MM.1S (cell line): ENCODE results near the gene ANKRD9.

Experiments
- DNase-seq: peaks from one replicate; pipeline ENCODE4 v3.0.0-alpha.2; 2015
- H2AFZ ChIP-seq: fragments of 300-600 bp; sonication (generic); 2 replicates; pipeline ENCODE4 v1.6.0; 2016; ENCODE audit warnings: antibody characterized with exemption, low read length
- H3F3A ChIP-seq: fragments of 300-600 bp; sonication (generic); 2 replicates; pipeline ENCODE4 v1.6.1; 2016; ENCODE audit warnings: mild to moderate bottlenecking, antibody characterized with exemption, low read length, moderate library complexity, mixed read lengths; ENCODE audit not compliant: insufficient read depth
- H3K27ac ChIP-seq: fragments of 300-600 bp; sonication (generic); 2 replicates; pipeline ENCODE4 v1.5.1; 2016; ENCODE audit warnings: mild to moderate bottlenecking, low read length
- H3K27me3 ChIP-seq: fragments of 300-600 bp; sonication (generic); replicated peaks from 2 replicates; pipeline ENCODE4 v1.6.0; 2016; ENCODE audit warnings: low read length; ENCODE audit not compliant: insufficient read depth
- H3K36me3 ChIP-seq: fragments of 300-600 bp; sonication (generic); replicated peaks from 2 replicates; pipeline ENCODE4 v1.6.1; 2016; ENCODE audit warnings: mild to moderate bottlenecking, low read length, mixed read lengths; ENCODE audit not compliant: insufficient read depth
- H3K4me1 ChIP-seq: fragments of 300-600 bp; sonication (generic); 2 replicates; pipeline ENCODE4 v1.6.1; 2016; ENCODE audit warnings: low read length, mixed read lengths
- H3K4me2 ChIP-seq: fragments of 300-600 bp; sonication (generic); 2 replicates; pipeline ENCODE4 v1.6.0; 2016; ENCODE audit warnings: low read depth, low read length
- H3K4me3 ChIP-seq: fragments of 300-600 bp; sonication (generic); 2 replicates; pipeline ENCODE4 v1.5.1; 2016; ENCODE audit warnings: low read length, mixed read lengths
- H3K79me2 ChIP-seq: fragments of 300-600 bp; sonication (generic); 2 replicates; pipeline ENCODE4 v1.6.1; 2016; ENCODE audit warnings: mixed run types, low read length, mixed read lengths
- H3K9ac ChIP-seq: fragments of 300-600 bp; sonication (generic); 2 replicates; pipeline ENCODE4 v1.6.1; 2016; ENCODE audit warnings: low read length, mixed read lengths
- H3K9me2 ChIP-seq: fragments of 300-600 bp; sonication (generic); replicated peaks from 2 replicates; pipeline ENCODE4 v1.6.1; 2016; ENCODE audit warnings: mild to moderate bottlenecking, low read length, mixed read lengths; ENCODE audit not compliant: insufficient read depth
- H3K9me3 ChIP-seq: fragments of 300-600 bp; sonication (generic); replicated peaks from 2 replicates; pipeline ENCODE4 v1.6.1; 2016; ENCODE audit warnings: mild to moderate bottlenecking, low read length, mixed read lengths; ENCODE audit not compliant: insufficient read depth
- H4K20me1 ChIP-seq: fragments of 300-600 bp; sonication (generic); 2 replicates; pipeline ENCODE4 v1.6.1; 2016; ENCODE audit warnings: mild to moderate bottlenecking, low read length, moderate library complexity, mixed read lengths; ENCODE audit not compliant: insufficient read depth
- EZH2 ChIP-seq: fragments of 300-600 bp; sonication (generic); optimal IDR thresholded peaks from 2 replicates; pipeline ENCODE3; 2017; ENCODE audit warnings: low read depth, mild to moderate bottlenecking, antibody characterized with exemption, low read length, mixed read lengths
- EZH2phosphoT487 ChIP-seq: fragments of 300-600 bp; sonication (generic); IDR thresholded peaks from 2 replicates; pipeline ENCODE4 v1.6.1; 2018; ENCODE audit warnings: antibody characterized with exemption, low read length
- TF ChIP-seq, protein P1 (sequence below): fragments of 300-600 bp; sonication (generic); IDR thresholded peaks from 2 replicates; pipeline ENCODE4 v1.5.1; 2016; ENCODE audit warnings: antibody characterized with exemption, low read length, mixed read lengths

The ANKRD9 gene

DNA sequence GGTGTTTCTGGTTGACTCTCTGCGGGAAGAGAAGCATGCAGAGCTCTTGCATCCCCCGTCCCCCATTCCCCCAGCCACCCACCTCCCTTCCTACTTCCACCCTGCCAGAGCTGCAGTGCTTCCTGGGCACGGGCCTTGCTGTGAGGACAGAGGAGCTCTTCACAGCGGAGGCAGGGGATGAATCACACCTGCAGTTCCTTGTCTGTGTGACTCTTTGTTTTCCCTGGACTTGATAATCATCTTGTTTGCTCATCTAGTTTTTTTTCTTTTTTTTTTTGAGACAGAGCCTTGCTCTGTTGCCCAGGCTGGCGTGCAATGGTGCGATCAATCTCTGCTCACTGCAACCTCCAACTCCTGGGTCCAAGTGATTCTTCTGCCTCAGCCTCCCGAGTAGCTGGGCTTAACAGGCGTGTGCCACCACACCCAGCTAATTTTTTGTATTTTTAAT lies 27.8 kb downstream of the ANKRD9 start:
- Histone ChIP-seq H4K20me1 (no peaks in the 10 kb centered on the region), H3K9ac (no peak overlapping the region), H3K9me3 (no peaks in the 10 kb centered on the region), H3K36me3 (no peaks in the 10 kb centered on the region), H3K4me2 (no peak overlapping the region), H3K9me2 (no peaks in the 10 kb centered on the region), H3K79me2 (no peaks in the 10 kb centered on the region), H3K4me3 (no peak overlapping the region), H3F3A (no peaks in the 10 kb centered on the region), H3K4me1 (no peaks in the 10 kb centered on the region), H2AFZ (no peak overlapping the region), H3K27ac (no peak overlapping the region), H3K27me3 (no peaks in the 10 kb centered on the region)
- TF ChIP-seq EZH2, result no peak
- TF ChIP-seq, protein P1, sequence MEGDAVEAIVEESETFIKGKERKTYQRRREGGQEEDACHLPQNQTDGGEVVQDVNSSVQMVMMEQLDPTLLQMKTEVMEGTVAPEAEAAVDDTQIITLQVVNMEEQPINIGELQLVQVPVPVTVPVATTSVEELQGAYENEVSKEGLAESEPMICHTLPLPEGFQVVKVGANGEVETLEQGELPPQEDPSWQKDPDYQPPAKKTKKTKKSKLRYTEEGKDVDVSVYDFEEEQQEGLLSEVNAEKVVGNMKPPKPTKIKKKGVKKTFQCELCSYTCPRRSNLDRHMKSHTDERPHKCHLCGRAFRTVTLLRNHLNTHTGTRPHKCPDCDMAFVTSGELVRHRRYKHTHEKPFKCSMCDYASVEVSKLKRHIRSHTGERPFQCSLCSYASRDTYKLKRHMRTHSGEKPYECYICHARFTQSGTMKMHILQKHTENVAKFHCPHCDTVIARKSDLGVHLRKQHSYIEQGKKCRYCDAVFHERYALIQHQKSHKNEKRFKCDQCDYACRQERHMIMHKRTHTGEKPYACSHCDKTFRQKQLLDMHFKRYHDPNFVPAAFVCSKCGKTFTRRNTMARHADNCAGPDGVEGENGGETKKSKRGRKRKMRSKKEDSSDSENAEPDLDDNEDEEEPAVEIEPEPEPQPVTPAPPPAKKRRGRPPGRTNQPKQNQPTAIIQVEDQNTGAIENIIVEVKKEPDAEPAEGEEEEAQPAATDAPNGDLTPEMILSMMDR, result no peak
- no peak for TF ChIP-seq EZH2phosphoT487
- no peak for DNase-seq

DNA sequence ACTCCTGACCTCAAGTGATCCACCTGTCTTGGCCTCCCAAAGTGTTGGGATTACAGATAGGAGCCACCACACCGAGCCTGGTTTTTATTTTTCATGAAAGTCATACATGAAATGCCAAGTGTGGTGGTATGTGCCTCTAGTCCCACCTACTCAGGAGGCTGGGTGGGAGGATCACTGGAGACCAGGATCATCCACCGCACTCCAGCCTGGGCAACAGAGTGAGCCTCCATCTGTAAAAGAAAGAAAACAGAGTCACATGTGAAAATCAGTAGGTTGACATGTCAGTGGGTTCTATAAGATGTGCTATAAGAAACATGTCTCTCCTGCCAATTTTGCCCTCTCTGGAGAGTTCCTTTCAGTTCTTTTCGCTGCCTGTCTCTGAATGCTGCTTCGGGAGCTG lies 28.2 kb downstream of the ANKRD9 start:
- no peak overlapping the region for H3K9ac ChIP-seq
- no peaks in the 10 kb centered on the region for H3K36me3 ChIP-seq
- no peaks in the 10 kb centered on the region for H3K27me3 ChIP-seq
- no peaks in the 10 kb centered on the region for H3K9me3 ChIP-seq
- H4K20me1 ChIP-seq, result no peaks in the 10 kb centered on the region
- no peak overlapping the region for H3K4me2 ChIP-seq
- H3K79me2 ChIP-seq, result no peaks in the 10 kb centered on the region
- DNase-seq, result no peak
- no peak overlapping the region for H3K27ac ChIP-seq
- H2AFZ ChIP-seq, result no peak overlapping the region
- H3F3A ChIP-seq, result no peaks in the 10 kb centered on the region
- TF ChIP-seq, protein P1, result no peak
- TF ChIP-seq EZH2 (no peak), EZH2phosphoT487 (no peak)
- no peak overlapping the region for H3K4me3 ChIP-seq
- no peaks in the 10 kb centered on the region for H3K9me2 ChIP-seq
- H3K4me1 ChIP-seq, result no peaks in the 10 kb centered on the region

DNA sequence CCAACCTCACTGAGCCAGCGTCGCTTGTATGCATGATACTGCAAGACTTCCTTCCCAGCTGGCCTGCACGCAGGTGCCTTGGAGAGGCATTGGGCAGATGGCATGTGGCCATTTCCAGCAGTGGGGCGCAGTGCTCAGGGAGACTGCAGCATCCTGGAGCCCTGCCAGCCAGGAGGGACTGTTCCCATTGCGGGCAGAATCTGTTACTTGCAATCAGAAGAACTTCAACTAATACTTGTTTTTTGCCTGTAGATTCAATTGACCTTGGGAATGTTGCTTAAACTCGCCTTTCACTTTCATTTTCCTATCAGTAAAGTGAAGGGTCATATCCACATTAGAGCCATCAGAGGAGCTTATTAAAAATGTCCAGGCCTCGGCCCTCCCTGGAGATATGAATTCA lies 29.8 kb downstream of the ANKRD9 start:
- no peaks in the 10 kb centered on the region for H3K36me3 ChIP-seq
- no peak for DNase-seq
- H3K4me3 ChIP-seq, result no peak overlapping the region
- TF ChIP-seq EZH2 (no peak), EZH2phosphoT487 (no peak)
- TF ChIP-seq, protein P1, result no peak
- no peak overlapping the region for H3K27ac ChIP-seq
- no peak overlapping the region for H3K4me2 ChIP-seq
- no peaks in the 10 kb centered on the region for H3K79me2 ChIP-seq
- no peak overlapping the region for H3K9ac ChIP-seq
- no peaks in the 10 kb centered on the region for H3K27me3 ChIP-seq
- H3K9me2 ChIP-seq, result no peaks in the 10 kb centered on the region
- no peaks in the 10 kb centered on the region for H3K4me1 ChIP-seq
- no peaks in the 10 kb centered on the region for H3F3A ChIP-seq
- no peaks in the 10 kb centered on the region for H3K9me3 ChIP-seq
- no peaks in the 10 kb centered on the region for H4K20me1 ChIP-seq
- H2AFZ ChIP-seq, result no peak overlapping the region
